PC-3 (cell line): Measurements from ENCODE around the gene ILDR1. TPM values are rescaled to one million over a fixed set of nuclear protein-coding genes. Genes with fewer than 3 reads are reported as not detected.

Experiments used
- ATAC-seq: fragments of 200-7000 bp; cut with Tn5 transposase; 2 replicates; pipeline ENCODE4 v1.9.1; 2020; ENCODE audit warnings: mild to moderate bottlenecking, moderate library complexity
- BruUV-seq: library from RNA; stranded (reverse); fragments of 400-500 nt; replicated peaks from 2 replicates; lab custom pipeline; 2021; lab: Mats Ljungman, UMichigan
- CTCF ChIA-PET: fragments of 300-600 bp; sonication (Branson Sonifier 250); formaldehyde crosslinking; loops from one replicate; lab custom pipeline; 2022; ENCODE audit warnings: antibody characterized with exemption; lab: Charles Lee
- POLR2A ChIA-PET: fragments of 300-600 bp; sonication (Branson Sonifier 250); formaldehyde crosslinking; loops from one replicate; lab custom pipeline; 2022; ENCODE audit warnings: antibody characterized with exemption; ENCODE audit not compliant: unreplicated experiment; lab: Charles Lee
- DNase-seq: peaks from one replicate; pipeline ENCODE4 v3.0.0-alpha.2; 2015
- H2AFZ ChIP-seq: fragments of 300-600 bp; sonication (generic); 2 replicates; pipeline ENCODE4 v1.6.0; 2016; ENCODE audit warnings: antibody characterized with exemption, low read length
- H3F3A ChIP-seq: fragments of 300-600 bp; sonication (generic); one replicate; pipeline ENCODE4 v1.6.0; 2017; ENCODE audit warnings: antibody characterized with exemption, low read length, control low read depth, mild to moderate bottlenecking; ENCODE audit not compliant: unreplicated experiment
- H3K27ac ChIP-seq: fragments of 300-600 bp; sonication (generic); 2 replicates; pipeline ENCODE4 v1.5.1; 2016; ENCODE audit warnings: mild to moderate bottlenecking, low read length
- H3K27me3 ChIP-seq: fragments of 300-600 bp; sonication (generic); 2 replicates; pipeline ENCODE4 v1.6.1; 2016; ENCODE audit warnings: low read length, mixed read lengths
- H3K36me3 ChIP-seq: fragments of 300-600 bp; sonication (generic); 2 replicates; pipeline ENCODE4 v1.6.1; 2016; ENCODE audit warnings: low read depth, mixed run types, low read length, mixed read lengths
- H3K4me1 ChIP-seq: fragments of 300-600 bp; sonication (generic); 2 replicates; pipeline ENCODE4 v1.5.1; 2016; ENCODE audit warnings: low read length; ENCODE audit not compliant: insufficient read depth
- H3K4me2 ChIP-seq: fragments of 300-600 bp; sonication (generic); 2 replicates; pipeline ENCODE4 v1.6.0; 2016; ENCODE audit warnings: low read length
- H3K4me3 ChIP-seq: fragments of 300-600 bp; sonication (generic); 2 replicates; pipeline ENCODE4 v1.5.1; 2016; ENCODE audit warnings: mild to moderate bottlenecking, low read length, mixed read lengths
- H3K79me2 ChIP-seq: fragments of 300-600 bp; sonication (generic); 2 replicates; pipeline ENCODE4 v1.6.1; 2017; ENCODE audit warnings: low read length, mixed read lengths
- H3K9ac ChIP-seq: fragments of 300-600 bp; sonication (generic); 2 replicates; pipeline ENCODE4 v1.6.0; 2016; ENCODE audit warnings: mild to moderate bottlenecking, low read length
- H3K9me2 ChIP-seq: fragments of 300-600 bp; sonication (generic); replicated peaks from 2 replicates; pipeline ENCODE4 v1.6.1; 2016; ENCODE audit warnings: mixed run types, low read length, mixed read lengths
- H3K9me3 ChIP-seq: fragments of 300-600 bp; sonication (generic); 2 replicates; pipeline ENCODE4 v1.6.1; 2016; ENCODE audit warnings: low read length, mixed read lengths
- H4K20me1 ChIP-seq: fragments of 300-600 bp; sonication (generic); 2 replicates; pipeline ENCODE4 v1.6.1; 2016; ENCODE audit warnings: low read length, mixed read lengths
- EZH2 ChIP-seq: fragments of 300-600 bp; sonication (generic); IDR thresholded peaks from one replicate; pipeline ENCODE4 v1.6.1; 2017; ENCODE audit warnings: antibody characterized with exemption, mild to moderate bottlenecking, low read length; ENCODE audit not compliant: unreplicated experiment
- EZH2phosphoT487 ChIP-seq: fragments of 300-600 bp; sonication (generic); IDR thresholded peaks from 2 replicates; pipeline ENCODE4 v1.6.1; 2018; ENCODE audit warnings: mild to moderate bottlenecking, antibody characterized with exemption, low read length, borderline replicate concordance
- intact Hi-C: fragments of 100-400 bp; cut with micrococcal nuclease; formaldehyde crosslinking; loops from 2 replicates; pipeline ENCODE4 v1.9.0; 2023
- total RNA-seq: library from RNA; depleted of rRNA; stranded (reverse); fragments of >200 nt; gene quantifications from 2 replicates; pipeline ENCODE4 v1.2.3, GENCODE V29; 2014
- TF ChIP-seq, protein P1 (sequence below): fragments of 300-600 bp; sonication (generic); conservative IDR thresholded peaks from 2 replicates; pipeline ENCODE4 v1.5.1; 2017; ENCODE audit warnings: antibody characterized with exemption, low read depth, mild to moderate bottlenecking, low read length

Gene ILDR1
- total RNA-seq, 1 experiment from 2014 or later, result 5.6 TPM

DNA sequence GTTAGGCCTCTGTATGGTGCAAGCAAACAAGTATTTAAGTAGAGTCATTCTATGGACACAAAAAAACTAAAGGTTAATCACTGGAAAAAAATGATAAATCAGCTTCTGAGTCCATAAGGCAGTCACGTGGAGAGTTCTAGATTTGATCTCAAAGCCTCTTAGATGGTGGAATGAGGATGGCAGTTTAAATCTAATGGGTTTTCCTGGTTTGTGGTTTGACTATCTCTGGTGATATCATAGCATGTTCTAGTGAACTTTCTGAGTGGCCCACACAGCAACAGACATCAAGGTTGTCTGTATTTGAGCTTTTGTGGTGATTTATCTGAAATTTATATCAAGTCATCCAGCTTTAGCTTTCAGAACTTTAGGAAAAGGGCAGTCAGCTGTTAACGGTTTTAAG, 52.4 kb downstream of the ILDR1 start:
- peak; percentile 3 for ATAC-seq
- BruUV-seq, result no TSS peak

DNA sequence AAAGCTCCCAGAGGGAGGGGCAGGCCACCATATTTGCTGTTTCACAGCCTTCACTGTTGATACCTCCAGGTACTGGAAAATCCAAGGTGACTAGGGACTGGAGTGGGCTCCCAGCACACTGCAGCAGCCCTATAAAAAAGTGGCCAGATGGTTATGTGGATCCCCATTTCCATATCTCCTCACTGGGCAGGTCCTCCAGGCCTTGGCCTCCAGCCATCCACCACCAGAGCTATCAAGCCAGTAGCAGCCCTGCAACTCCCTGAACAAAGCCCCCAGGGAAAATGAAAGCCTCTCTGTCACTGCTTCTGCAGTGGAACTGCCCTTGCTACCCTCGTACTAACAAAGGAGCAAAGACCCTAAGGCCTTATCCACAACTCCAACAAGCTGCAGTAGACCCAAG, 58.4 kb downstream of the ILDR1 start:
- POLR2A ChIA-PET, result no interaction called here
- ATAC-seq (no peak), DNase-seq (no peak)
- Histone ChIP-seq H3K4me3 (no peak overlapping the region), H3F3A (no peaks in the 10 kb centered on the region), H3K79me2 (no peaks in the 10 kb centered on the region), H3K27ac (no peak overlapping the region), H3K9ac (no peak overlapping the region), H3K9me3 (no peaks in the 10 kb centered on the region), H3K27me3 (no peaks in the 10 kb centered on the region), H3K4me2 (no peak overlapping the region), H3K4me1 (0 out of 2 replicates have a peak, but pooled peaks cover 1% of the 10 kb centered on the region), H3K36me3 (no peaks in the 10 kb centered on the region), H4K20me1 (no peaks in the 10 kb centered on the region), H3K9me2 (no peaks in the 10 kb centered on the region), H2AFZ (no peak overlapping the region)
- intact Hi-C loops, result no loop called here
- CTCF ChIA-PET, result no interaction called here
- no TSS peak for BruUV-seq
- no peak for TF ChIP-seq EZH2
- TF ChIP-seq, protein P1, sequence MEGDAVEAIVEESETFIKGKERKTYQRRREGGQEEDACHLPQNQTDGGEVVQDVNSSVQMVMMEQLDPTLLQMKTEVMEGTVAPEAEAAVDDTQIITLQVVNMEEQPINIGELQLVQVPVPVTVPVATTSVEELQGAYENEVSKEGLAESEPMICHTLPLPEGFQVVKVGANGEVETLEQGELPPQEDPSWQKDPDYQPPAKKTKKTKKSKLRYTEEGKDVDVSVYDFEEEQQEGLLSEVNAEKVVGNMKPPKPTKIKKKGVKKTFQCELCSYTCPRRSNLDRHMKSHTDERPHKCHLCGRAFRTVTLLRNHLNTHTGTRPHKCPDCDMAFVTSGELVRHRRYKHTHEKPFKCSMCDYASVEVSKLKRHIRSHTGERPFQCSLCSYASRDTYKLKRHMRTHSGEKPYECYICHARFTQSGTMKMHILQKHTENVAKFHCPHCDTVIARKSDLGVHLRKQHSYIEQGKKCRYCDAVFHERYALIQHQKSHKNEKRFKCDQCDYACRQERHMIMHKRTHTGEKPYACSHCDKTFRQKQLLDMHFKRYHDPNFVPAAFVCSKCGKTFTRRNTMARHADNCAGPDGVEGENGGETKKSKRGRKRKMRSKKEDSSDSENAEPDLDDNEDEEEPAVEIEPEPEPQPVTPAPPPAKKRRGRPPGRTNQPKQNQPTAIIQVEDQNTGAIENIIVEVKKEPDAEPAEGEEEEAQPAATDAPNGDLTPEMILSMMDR, result no peak
- TF ChIP-seq EZH2phosphoT487, result no peak

More for the DNA sequence above, 52.4 kb downstream of the ILDR1 start:
- Histone ChIP-seq H3K4me1 (peaks cover 39% of the 10 kb centered on the region), H3K9ac (no peak overlapping the region; the same call in 1 of the 2 replicates), H3K27ac (peak overlapping the region; percentile 72), H3K79me2 (no peaks in the 10 kb centered on the region), H3K4me3 (no peak overlapping the region), H3K9me2 (0 out of 2 replicates have a peak, but pooled peaks cover 4% of the 10 kb centered on the region), H3K27me3 (no peaks in the 10 kb centered on the region), H3K4me2 (peak overlapping the region; percentile 61), H2AFZ (no peak overlapping the region), H4K20me1 (no peaks in the 10 kb centered on the region), H3F3A (peaks cover 18% of the 10 kb centered on the region), H3K36me3 (no peaks in the 10 kb centered on the region), H3K9me3 (no peaks in the 10 kb centered on the region)
- DNase-seq, result peak; percentile 44
- ChIA-PET CTCF (interaction anchor here (1.8 kb wide), 1 partner anchor 26 kb away, joined by 4 read pairs; no protein-coding TSS in a partner anchor), POLR2A (interaction anchor here (0.7 kb wide), 1 partner anchor 221 kb away, joined by 4 read pairs; no protein-coding TSS in a partner anchor)
- intact Hi-C loops, result loop anchor here (1.0 to 10.0 kb wide), 5 partner anchors 10 to 422 kb away; partner anchors contain the start of gene POLQ
- TF ChIP-seq EZH2, result no peak
- TF ChIP-seq, protein P1, result no peak
- TF ChIP-seq EZH2phosphoT487, result no peak

DNA sequence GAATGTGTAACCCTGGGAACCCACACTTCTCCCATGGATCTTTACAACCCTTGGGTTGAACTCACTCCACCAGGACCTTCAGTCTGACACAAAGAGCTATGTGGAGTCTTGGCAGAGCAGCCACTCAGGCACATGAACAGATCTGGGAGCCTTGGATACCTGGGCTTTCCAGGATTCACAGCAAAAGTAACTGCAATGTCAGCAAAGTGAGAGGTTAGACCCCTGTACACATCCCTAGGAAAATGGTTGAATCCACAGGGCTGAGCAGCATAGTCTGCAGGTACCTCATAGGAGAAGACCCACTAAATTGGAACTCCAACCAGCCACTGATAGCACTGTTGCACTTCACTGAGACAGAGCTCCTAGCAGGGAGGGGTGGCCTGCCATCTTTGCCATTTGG, 59.6 kb downstream of the ILDR1 start:
- Histone ChIP-seq H3K79me2 (no peaks in the 10 kb centered on the region), H3K36me3 (no peaks in the 10 kb centered on the region), H3K4me2 (no peak overlapping the region), H2AFZ (no peak overlapping the region), H3K27me3 (no peaks in the 10 kb centered on the region), H3K9me2 (no peaks in the 10 kb centered on the region), H3K27ac (no peak overlapping the region), H3K9me3 (no peaks in the 10 kb centered on the region), H3K4me1 (no peaks in the 10 kb centered on the region), H3F3A (no peaks in the 10 kb centered on the region), H3K4me3 (no peak overlapping the region), H4K20me1 (no peaks in the 10 kb centered on the region), H3K9ac (no peak overlapping the region)
- ChIA-PET POLR2A (no interaction called here), CTCF (no interaction called here)
- intact Hi-C loops, result no loop called here
- DNase-seq, result no peak
- ATAC-seq, result no peak
- BruUV-seq, result no TSS peak
- TF ChIP-seq EZH2phosphoT487 (no peak), EZH2 (no peak)
- TF ChIP-seq, protein P1, result no peak
